ENCODE data around the gene ST6GALNAC3.

Gene ST6GALNAC3

DNA sequence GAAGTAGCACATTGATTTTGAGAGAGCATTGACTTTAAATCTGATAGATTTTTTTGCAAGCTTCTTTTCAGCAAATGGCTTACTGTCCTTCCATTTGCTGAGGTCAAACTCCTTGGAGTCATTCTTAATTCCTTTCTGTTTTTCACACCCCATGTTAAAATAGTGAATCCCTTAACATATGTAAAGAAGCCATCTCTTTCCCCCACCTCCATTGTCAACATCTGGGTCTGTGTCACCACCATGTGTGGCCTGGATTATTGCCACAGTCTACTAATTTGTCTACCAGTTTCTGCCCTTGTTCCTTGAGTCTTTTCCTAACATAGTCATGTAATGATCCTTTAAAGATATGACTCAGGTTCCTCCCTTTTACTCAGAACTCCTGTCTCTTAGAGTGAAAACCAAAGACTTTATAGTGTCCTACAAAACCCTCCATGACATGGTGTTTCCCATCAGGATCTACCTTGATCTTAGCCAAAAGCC, 104.7 kb downstream of the ST6GALNAC3 start:
- no peak for DNase-seq (ENCODE audit: low spot score)
- TF ChIP-seq, protein P1, sequence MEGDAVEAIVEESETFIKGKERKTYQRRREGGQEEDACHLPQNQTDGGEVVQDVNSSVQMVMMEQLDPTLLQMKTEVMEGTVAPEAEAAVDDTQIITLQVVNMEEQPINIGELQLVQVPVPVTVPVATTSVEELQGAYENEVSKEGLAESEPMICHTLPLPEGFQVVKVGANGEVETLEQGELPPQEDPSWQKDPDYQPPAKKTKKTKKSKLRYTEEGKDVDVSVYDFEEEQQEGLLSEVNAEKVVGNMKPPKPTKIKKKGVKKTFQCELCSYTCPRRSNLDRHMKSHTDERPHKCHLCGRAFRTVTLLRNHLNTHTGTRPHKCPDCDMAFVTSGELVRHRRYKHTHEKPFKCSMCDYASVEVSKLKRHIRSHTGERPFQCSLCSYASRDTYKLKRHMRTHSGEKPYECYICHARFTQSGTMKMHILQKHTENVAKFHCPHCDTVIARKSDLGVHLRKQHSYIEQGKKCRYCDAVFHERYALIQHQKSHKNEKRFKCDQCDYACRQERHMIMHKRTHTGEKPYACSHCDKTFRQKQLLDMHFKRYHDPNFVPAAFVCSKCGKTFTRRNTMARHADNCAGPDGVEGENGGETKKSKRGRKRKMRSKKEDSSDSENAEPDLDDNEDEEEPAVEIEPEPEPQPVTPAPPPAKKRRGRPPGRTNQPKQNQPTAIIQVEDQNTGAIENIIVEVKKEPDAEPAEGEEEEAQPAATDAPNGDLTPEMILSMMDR (IDR thresholded peaks at IDR 0.05; ENCODE audit: borderline replicate concordance, control extremely low read depth, extremely low read depth, insufficient read depth, missing control alignments): no peak
- in situ Hi-C loops (cut with MboI; ENCODE audit: low sequenced_read_pairs, unreplicated experiment): no loop called here

GRCh38 chr1:76185207-76185606, 110.7 kb downstream of the ST6GALNAC3 start:
- TF ChIP-seq, protein P1 (IDR thresholded peaks at IDR 0.05; ENCODE audit: borderline replicate concordance, control extremely low read depth, extremely low read depth, insufficient read depth, missing control alignments): no peak
- in situ Hi-C loops (cut with MboI; ENCODE audit: low sequenced_read_pairs, unreplicated experiment): no loop called here
- no peak for DNase-seq (ENCODE audit: low spot score)

GRCh38 chr1:76186554-76187170, 112.1 kb downstream of the ST6GALNAC3 start:
- TF ChIP-seq, protein P1 (IDR thresholded peaks at IDR 0.05; ENCODE audit: borderline replicate concordance, control extremely low read depth, extremely low read depth, insufficient read depth, missing control alignments): no peak
- in situ Hi-C loops (cut with MboI; ENCODE audit: low sequenced_read_pairs, unreplicated experiment): no loop called here
- DNase-seq (ENCODE audit: low spot score): no peak

DNA sequence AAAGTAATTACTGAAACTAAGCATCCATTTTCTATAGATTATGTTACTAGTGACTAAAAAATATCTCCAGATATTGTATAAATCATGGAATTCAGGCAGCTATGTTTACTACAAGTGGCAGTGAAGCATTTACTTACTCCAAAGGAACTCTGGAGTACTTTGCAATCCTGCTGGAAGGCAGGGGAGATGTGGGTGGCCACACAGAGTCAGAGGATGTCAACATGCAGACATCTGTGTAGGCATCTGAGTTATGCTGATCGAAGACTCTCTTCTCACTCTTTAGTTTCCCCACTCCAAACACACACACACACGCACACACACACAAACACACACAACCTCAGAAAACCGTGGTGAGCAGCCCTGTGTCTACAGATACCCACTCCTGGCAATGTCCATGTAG, 112.9 kb downstream of the ST6GALNAC3 start:
- in situ Hi-C loops (cut with MboI; ENCODE audit: low sequenced_read_pairs, unreplicated experiment): no loop called here

GRCh38 chr1:76189310-76189709, 114.8 kb downstream of the ST6GALNAC3 start:
- in situ Hi-C loops (cut with MboI; ENCODE audit: low sequenced_read_pairs, unreplicated experiment): no loop called here
- DNase-seq (ENCODE audit: low spot score): no peak
- TF ChIP-seq, protein P1 (IDR thresholded peaks at IDR 0.05; ENCODE audit: borderline replicate concordance, control extremely low read depth, extremely low read depth, insufficient read depth, missing control alignments): no peak

More for the DNA sequence above, 112.9 kb downstream of the ST6GALNAC3 start:
- DNase-seq (ENCODE audit: low spot score): no peak
- TF ChIP-seq, protein P1 (IDR thresholded peaks at IDR 0.05; ENCODE audit: borderline replicate concordance, control extremely low read depth, extremely low read depth, insufficient read depth, missing control alignments): no peak

- in situ Hi-C loops (cut with MboI; ENCODE audit: low sequenced_read_pairs, unreplicated experiment): no loop called here
- no peak for DNase-seq (ENCODE audit: low spot score)
- TF ChIP-seq, protein P1 (IDR thresholded peaks at IDR 0.05; ENCODE audit: borderline replicate concordance, control extremely low read depth, extremely low read depth, insufficient read depth, missing control alignments): no peak
These were observed 116.3 kb downstream of the ST6GALNAC3 start for GRCh38 chr1:76190749-76191424.
